HCT116 (cell line): ENCODE measurements around the gene COMMD1. TPM values are rescaled to one million over a fixed set of nuclear protein-coding genes. Genes with fewer than 3 reads are reported as not detected.

Experiments used
- ATAC-seq: fragments of 200-7000 bp; cut with Tn5 transposase; 2 replicates; pipeline ENCODE4 v1.9.1; 2020; ENCODE audit warnings: mild to moderate bottlenecking, moderate library complexity
- BruUV-seq: library from RNA; stranded (reverse); fragments of 400-500 nt; replicated peaks from 2 replicates; lab custom pipeline; 2021; lab: Mats Ljungman, UMichigan
- CTCF ChIA-PET: fragments of 300-600 bp; sonication (Branson Sonifier 250); formaldehyde crosslinking; loops from one replicate; lab custom pipeline; 2021; ENCODE audit warnings: antibody characterized with exemption; lab: Charles Lee
- POLR2A ChIA-PET: fragments of 300-600, 350-600 bp; sonication (Branson Sonifier 250); formaldehyde crosslinking; loops from one replicate; lab custom pipeline; 2021; ENCODE audit warnings: antibody characterized with exemption; lab: Charles Lee
- RAD21 ChIA-PET, 2 experiments: fragments of 300-600 bp; sonication (Branson Sonifier 250); formaldehyde crosslinking; loops; one replicate each; lab custom pipeline; 2023; ENCODE audit warnings: low total read pairs in 2 of 2; ENCODE audit not compliant: uncharacterized antibody in 2 of 2, unreplicated experiment in 2 of 2, low non-redundant PET in 1 of 2; lab: Charles Lee
- DNase-seq: peaks from one replicate; pipeline ENCODE4 v3.0.0-alpha.2; 2010; ENCODE audit warnings: low read depth, low spot score
- H2AFZ ChIP-seq: fragments of 200-600 bp; shearing (Covaris generic), sonication (generic); 2 replicates; pipeline ENCODE4 v1.6.1; 2017; ENCODE audit warnings: low read depth, mixed run types, mixed read lengths, antibody characterized with exemption, low read length; ENCODE audit not compliant: poor library complexity, severe bottlenecking
- H3K27ac ChIP-seq: 2 replicates; pipeline ENCODE4 v1.5.1; 2012; ENCODE audit warnings: low read depth, low read length
- H3K27me3 ChIP-seq: fragments of 200-600 bp; sonication (generic); 2 replicates; pipeline ENCODE4 v1.6.1; 2016; ENCODE audit warnings: mixed run types, low read length, mixed read lengths; ENCODE audit not compliant: insufficient read depth
- H3K36me3 ChIP-seq, 2 experiments: fragments of 200-500 bp in 1 of 2; fragments of 200-600 bp in 1 of 2; sonication (Bioruptor generic) in 1 of 2; sonication (generic) in 1 of 2; 2 replicates each; pipeline versions ENCODE4 v1.5.1 to v1.6.1; 2014 to 2016; ENCODE audit warnings: low read length in 2 of 2, inconsistent platforms in 1 of 2, mixed read lengths in 1 of 2, mixed run types in 1 of 2; ENCODE audit not compliant: insufficient read depth in 2 of 2, control insufficient read depth in 1 of 2
- H3K4me1 ChIP-seq, 2 experiments: fragments of 200-600 bp in 1 of 2; sonication (generic) in 1 of 2; 2 replicates each; pipeline versions ENCODE4 v1.5.1 to v1.6.1; 2012 to 2017; ENCODE audit warnings: low read length in 2 of 2, inconsistent platforms in 1 of 2, mild to moderate bottlenecking in 1 of 2, mixed read lengths in 1 of 2, mixed run types in 1 of 2, moderate library complexity in 1 of 2; ENCODE audit not compliant: insufficient read depth in 2 of 2, control insufficient read depth in 1 of 2
- H3K4me2 ChIP-seq: fragments of 200-600 bp; sonication (generic); 2 replicates; pipeline ENCODE4 v1.6.1; 2017; ENCODE audit warnings: mixed run types, low read length, mixed read lengths
- H3K4me3 ChIP-seq, 2 experiments: fragments of 200-600 bp in 1 of 2; sonication (generic) in 1 of 2; replicated peaks in 1 of 2; 2 replicates each; pipeline ENCODE4 v1.5.1; 2011 to 2016; ENCODE audit warnings: low read length in 2 of 2, control low read depth in 1 of 2, low read depth in 1 of 2, mild to moderate bottlenecking in 1 of 2, mixed read lengths in 1 of 2, mixed run types in 1 of 2
- H3K79me2 ChIP-seq: fragments of 200-600 bp; sonication (generic); 2 replicates; pipeline ENCODE4 v1.6.1; 2017; ENCODE audit warnings: mild to moderate bottlenecking, mixed run types, low read length, moderate library complexity, mixed read lengths; ENCODE audit not compliant: insufficient read depth
- H3K9ac ChIP-seq: fragments of 200-600 bp; sonication (generic); 2 replicates; pipeline ENCODE4 v1.6.1; 2016; ENCODE audit warnings: low read length, mixed read lengths
- H3K9me2 ChIP-seq: fragments of 200-600 bp; sonication (generic), shearing (Covaris generic); 2 replicates; pipeline ENCODE4 v1.6.1; 2017; ENCODE audit warnings: mixed run types, mild to moderate bottlenecking, moderate library complexity; ENCODE audit not compliant: insufficient read depth
- H3K9me3 ChIP-seq, 2 experiments: fragments of 200-500 bp in 1 of 2; fragments of 200-600 bp in 1 of 2; sonication (Bioruptor generic) in 1 of 2; sonication (generic) in 1 of 2; 2 replicates each; pipeline ENCODE4 v1.6.1; 2014 to 2017; ENCODE audit warnings: low read length in 2 of 2, mixed read lengths in 2 of 2, inconsistent platforms in 1 of 2, low read depth in 1 of 2, mild to moderate bottlenecking in 1 of 2, mixed run types in 1 of 2, moderate library complexity in 1 of 2; ENCODE audit not compliant: control insufficient read depth in 1 of 2, insufficient read depth in 1 of 2
- H4K20me1 ChIP-seq: fragments of 200-600 bp; sonication (generic), shearing (Covaris generic); 2 replicates; pipeline ENCODE4 v1.6.1; 2017; ENCODE audit warnings: mixed run types, mild to moderate bottlenecking, moderate library complexity; ENCODE audit not compliant: insufficient read depth
- CBX3 ChIP-seq: IDR thresholded peaks from 2 replicates; pipeline ENCODE4 v1.6.1; 2012; ENCODE audit warnings: low read depth
- ELF1 ChIP-seq: IDR thresholded peaks from 2 replicates; pipeline ENCODE4 v1.6.1; 2012; ENCODE audit warnings: low read depth, borderline replicate concordance
- EZH2phosphoT487 ChIP-seq: fragments of 200-600 bp; IDR thresholded peaks from 2 replicates; pipeline ENCODE4 v1.6.1; 2018; ENCODE audit warnings: antibody characterized with exemption, borderline replicate concordance
- FOSL1 ChIP-seq: IDR thresholded peaks from 2 replicates; pipeline ENCODE4 v1.6.1; 2012; ENCODE audit warnings: low read depth
- JUND ChIP-seq: IDR thresholded peaks from 2 replicates; pipeline ENCODE4 v1.6.1; 2012
- POLR2A ChIP-seq: IDR thresholded peaks from 2 replicates; pipeline ENCODE4 v1.7.0; 2011; ENCODE audit warnings: borderline replicate concordance; ENCODE audit not compliant: insufficient read depth, insufficient read length; ENCODE audit errors: extremely low read depth
- POLR2AphosphoS5 ChIP-seq: IDR thresholded peaks from 2 replicates; pipeline ENCODE4 v1.6.1; 2011; ENCODE audit warnings: mild to moderate bottlenecking, low read depth, low read length, moderate library complexity
- RAD21 ChIP-seq: IDR thresholded peaks from 2 replicates; pipeline ENCODE4 v1.6.1; 2012; ENCODE audit warnings: low read depth, mild to moderate bottlenecking
- SP1 ChIP-seq: IDR thresholded peaks from 2 replicates; pipeline ENCODE4 v1.6.1; 2012; ENCODE audit warnings: low read depth
- SRF ChIP-seq: IDR thresholded peaks from 2 replicates; pipeline ENCODE4 v1.6.1; 2012; ENCODE audit warnings: low read depth
- TCF7L2 ChIP-seq: IDR thresholded peaks from 2 replicates; pipeline ENCODE4 v1.7.0; 2011; ENCODE audit warnings: borderline replicate concordance, inconsistent platforms; ENCODE audit not compliant: insufficient read depth, insufficient read length; ENCODE audit errors: extremely low read depth
- ZNF274 ChIP-seq: fragments of 200-500 bp; sonication (Bioruptor generic); IDR thresholded peaks from 2 replicates; pipeline ENCODE4 v1.6.1; 2014; ENCODE audit warnings: mild to moderate bottlenecking, low read depth, low read length, inconsistent platforms
- intact Hi-C: fragments of 100-400 bp; cut with micrococcal nuclease; formaldehyde crosslinking; loops from 2 replicates; pipeline ENCODE4 v1.10.0; 2022
- total RNA-seq: library from RNA; stranded (reverse); gene quantifications from one replicate; pipeline ENCODE4 v1.2.1, GENCODE V29; 2021; ENCODE audit not compliant: unreplicated experiment
- TF ChIP-seq, protein P1 (sequence below), 3 experiments: fragments of 200-600 bp in 1 of 3; sonication (generic) in 1 of 3; IDR thresholded peaks in 2 of 3; conservative IDR thresholded peaks in 1 of 3; 2 replicates each; pipeline ENCODE4 v1.5.1; 2012 to 2017; ENCODE audit warnings: low read depth in 2 of 3, low read length in 2 of 3, antibody characterized with exemption in 1 of 3, borderline replicate concordance in 1 of 3, control low read depth in 1 of 3, mild to moderate bottlenecking in 1 of 3, mixed read lengths in 1 of 3, mixed run types in 1 of 3, moderate library complexity in 1 of 3; ENCODE audit not compliant: insufficient read depth in 1 of 3
- TF ChIP-seq, protein P2 (sequence below): IDR thresholded peaks from 2 replicates; pipeline ENCODE4 v1.6.1; 2012; ENCODE audit warnings: low read depth
- TF ChIP-seq, protein P3 (sequence below): IDR thresholded peaks from 2 replicates; pipeline ENCODE4 v1.6.1; 2012

COMMD1 gene
- total RNA-seq, 1 experiment from 2014 or later: 16.1 TPM

DNA sequence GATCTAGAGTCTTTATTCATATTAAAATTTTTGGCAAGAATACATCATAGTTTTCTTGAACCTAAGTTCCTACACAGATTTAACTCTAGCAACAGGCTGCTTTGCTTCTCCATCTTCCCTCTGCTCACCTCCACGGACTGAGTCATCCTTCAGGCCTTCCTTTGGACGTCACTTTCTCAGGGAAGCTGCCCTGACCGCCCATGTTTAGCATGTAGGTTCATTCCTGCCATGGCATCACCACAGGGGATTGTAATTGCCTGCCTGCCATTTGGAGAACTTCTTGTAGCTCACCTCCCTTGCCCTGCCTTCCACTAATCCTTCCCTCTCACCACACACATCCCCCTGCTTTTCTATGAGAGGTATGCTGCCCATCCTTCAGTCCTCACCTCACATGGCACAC lies 246.5 kb downstream of the COMMD1 start:
- Histone ChIP-seq H3K27ac (no peak overlapping the region), H3K4me2 (peak overlapping the region; percentile 46), H3K9ac (no peak overlapping the region)
- ATAC-seq: peak; percentile 89
- no peak for TF ChIP-seq TCF7L2
- no peak for TF ChIP-seq SP1
- peak; percentile 32; the same call in 1 of the 2 replicates for TF ChIP-seq FOSL1
- TF ChIP-seq POLR2AphosphoS5: no peak
- peak; percentile 60; the same call in 1 of the 2 replicates for TF ChIP-seq SRF
- TF ChIP-seq JUND: 0 out of 2 replicates have a peak, but pooled peaks have one; percentile 15
- TF ChIP-seq ZNF274: no peak
- TF ChIP-seq, all 23 proteins: peak for 3
- ChIA-PET RAD21 (no interaction called here), CTCF (no interaction called here), POLR2A (no interaction called here)
- peaks cover 4 to 28% of the 10 kb centered on the region in 2 experiments; a peak in 2 of 4 replicates for H3K4me1 ChIP-seq
- no peaks in the 10 kb centered on the region for H3K9me3 ChIP-seq
- H3K4me3 ChIP-seq: no peak overlapping the region
- no peaks in the 10 kb centered on the region for H3K36me3 ChIP-seq
- peak; percentile 44 for DNase-seq
- H3K9me2 ChIP-seq: no peaks in the 10 kb centered on the region
- intact Hi-C loops: no loop called here
- no TSS peak for BruUV-seq
- no peaks in the 10 kb centered on the region for H3K79me2 ChIP-seq
- no peaks in the 10 kb centered on the region for H4K20me1 ChIP-seq
- no peak overlapping the region for H2AFZ ChIP-seq
- H3K27me3 ChIP-seq: no peaks in the 10 kb centered on the region

DNA sequence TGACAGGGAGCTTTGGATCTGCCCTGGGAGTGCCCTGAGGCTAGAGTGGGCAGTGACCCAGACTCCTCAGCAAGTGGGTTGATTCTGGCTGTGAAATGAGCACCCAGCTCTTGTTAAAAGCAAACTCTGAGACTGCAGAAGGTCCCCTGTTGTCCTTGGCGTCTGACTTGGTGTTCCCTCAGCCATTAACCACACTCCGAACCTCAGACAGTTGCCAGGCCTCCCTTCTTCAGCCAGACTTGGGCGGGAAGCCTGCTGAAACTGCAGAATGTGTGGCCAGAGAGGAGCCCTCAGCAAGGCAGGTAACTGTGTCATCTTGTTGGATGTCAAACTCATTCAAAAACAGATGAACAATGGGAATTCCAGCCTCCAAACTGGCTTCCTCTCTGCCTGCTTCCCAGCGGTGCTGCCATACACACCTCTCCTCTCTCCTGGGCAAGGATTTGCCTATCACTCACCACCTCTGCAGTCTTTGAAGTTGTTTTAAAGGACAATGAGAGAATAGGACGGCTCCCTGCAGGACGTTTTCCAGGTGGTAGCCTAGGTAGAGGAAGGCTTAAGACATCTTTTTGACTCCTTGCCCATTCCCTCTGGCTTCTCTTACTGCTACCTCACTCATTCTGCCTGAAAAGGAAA lies 251.5 kb downstream of the COMMD1 start:
- no peak overlapping the region for H3K9ac ChIP-seq
- no peaks in the 10 kb centered on the region for H4K20me1 ChIP-seq
- no peaks in the 10 kb centered on the region for H3K9me2 ChIP-seq
- BruUV-seq: no TSS peak
- peaks cover 0 to 8% of the 10 kb centered on the region in 2 experiments; a peak in 2 of 4 replicates for H3K4me1 ChIP-seq
- H3K4me3 ChIP-seq: no peak overlapping the region
- no peak overlapping the region for H2AFZ ChIP-seq
- no peaks in the 10 kb centered on the region for H3K79me2 ChIP-seq
- H3K27ac ChIP-seq: no peak overlapping the region
- H3K4me2 ChIP-seq: no peak overlapping the region
- intact Hi-C loops: no loop called here
- ChIA-PET POLR2A (no interaction called here), RAD21 (no interaction called here), CTCF (no interaction called here)
- ATAC-seq (no peak), DNase-seq (no peak)
- H3K36me3 ChIP-seq: no peaks in the 10 kb centered on the region
- no peaks in the 10 kb centered on the region for H3K27me3 ChIP-seq
- H3K9me3 ChIP-seq: no peaks in the 10 kb centered on the region
- TF ChIP-seq TCF7L2 (no peak), EZH2phosphoT487 (no peak), CBX3 (no peak), SP1 (no peak), POLR2A (no peak), POLR2AphosphoS5 (no peak), RAD21 (no peak), ELF1 (no peak)
- TF ChIP-seq, protein P1, sequence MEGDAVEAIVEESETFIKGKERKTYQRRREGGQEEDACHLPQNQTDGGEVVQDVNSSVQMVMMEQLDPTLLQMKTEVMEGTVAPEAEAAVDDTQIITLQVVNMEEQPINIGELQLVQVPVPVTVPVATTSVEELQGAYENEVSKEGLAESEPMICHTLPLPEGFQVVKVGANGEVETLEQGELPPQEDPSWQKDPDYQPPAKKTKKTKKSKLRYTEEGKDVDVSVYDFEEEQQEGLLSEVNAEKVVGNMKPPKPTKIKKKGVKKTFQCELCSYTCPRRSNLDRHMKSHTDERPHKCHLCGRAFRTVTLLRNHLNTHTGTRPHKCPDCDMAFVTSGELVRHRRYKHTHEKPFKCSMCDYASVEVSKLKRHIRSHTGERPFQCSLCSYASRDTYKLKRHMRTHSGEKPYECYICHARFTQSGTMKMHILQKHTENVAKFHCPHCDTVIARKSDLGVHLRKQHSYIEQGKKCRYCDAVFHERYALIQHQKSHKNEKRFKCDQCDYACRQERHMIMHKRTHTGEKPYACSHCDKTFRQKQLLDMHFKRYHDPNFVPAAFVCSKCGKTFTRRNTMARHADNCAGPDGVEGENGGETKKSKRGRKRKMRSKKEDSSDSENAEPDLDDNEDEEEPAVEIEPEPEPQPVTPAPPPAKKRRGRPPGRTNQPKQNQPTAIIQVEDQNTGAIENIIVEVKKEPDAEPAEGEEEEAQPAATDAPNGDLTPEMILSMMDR (IDR thresholded peaks at IDR 0.05 in 2 of 3, conservative IDR thresholded peaks at IDR 0.05 in 1 of 3; ENCODE audit: borderline replicate concordance in 1 of 3, insufficient read depth in 1 of 3, low read depth in 2 of 3, low read length in 2 of 3): no peak
- TF ChIP-seq, protein P2, sequence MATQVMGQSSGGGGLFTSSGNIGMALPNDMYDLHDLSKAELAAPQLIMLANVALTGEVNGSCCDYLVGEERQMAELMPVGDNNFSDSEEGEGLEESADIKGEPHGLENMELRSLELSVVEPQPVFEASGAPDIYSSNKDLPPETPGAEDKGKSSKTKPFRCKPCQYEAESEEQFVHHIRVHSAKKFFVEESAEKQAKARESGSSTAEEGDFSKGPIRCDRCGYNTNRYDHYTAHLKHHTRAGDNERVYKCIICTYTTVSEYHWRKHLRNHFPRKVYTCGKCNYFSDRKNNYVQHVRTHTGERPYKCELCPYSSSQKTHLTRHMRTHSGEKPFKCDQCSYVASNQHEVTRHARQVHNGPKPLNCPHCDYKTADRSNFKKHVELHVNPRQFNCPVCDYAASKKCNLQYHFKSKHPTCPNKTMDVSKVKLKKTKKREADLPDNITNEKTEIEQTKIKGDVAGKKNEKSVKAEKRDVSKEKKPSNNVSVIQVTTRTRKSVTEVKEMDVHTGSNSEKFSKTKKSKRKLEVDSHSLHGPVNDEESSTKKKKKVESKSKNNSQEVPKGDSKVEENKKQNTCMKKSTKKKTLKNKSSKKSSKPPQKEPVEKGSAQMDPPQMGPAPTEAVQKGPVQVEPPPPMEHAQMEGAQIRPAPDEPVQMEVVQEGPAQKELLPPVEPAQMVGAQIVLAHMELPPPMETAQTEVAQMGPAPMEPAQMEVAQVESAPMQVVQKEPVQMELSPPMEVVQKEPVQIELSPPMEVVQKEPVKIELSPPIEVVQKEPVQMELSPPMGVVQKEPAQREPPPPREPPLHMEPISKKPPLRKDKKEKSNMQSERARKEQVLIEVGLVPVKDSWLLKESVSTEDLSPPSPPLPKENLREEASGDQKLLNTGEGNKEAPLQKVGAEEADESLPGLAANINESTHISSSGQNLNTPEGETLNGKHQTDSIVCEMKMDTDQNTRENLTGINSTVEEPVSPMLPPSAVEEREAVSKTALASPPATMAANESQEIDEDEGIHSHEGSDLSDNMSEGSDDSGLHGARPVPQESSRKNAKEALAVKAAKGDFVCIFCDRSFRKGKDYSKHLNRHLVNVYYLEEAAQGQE: no peak
- TF ChIP-seq, protein P3, sequence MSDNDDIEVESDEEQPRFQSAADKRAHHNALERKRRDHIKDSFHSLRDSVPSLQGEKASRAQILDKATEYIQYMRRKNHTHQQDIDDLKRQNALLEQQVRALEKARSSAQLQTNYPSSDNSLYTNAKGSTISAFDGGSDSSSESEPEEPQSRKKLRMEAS: no peak
